ENCODE data around the gene RGS7.
A peak's percentile ranks its signal among the peaks of the same experiment; 100 is the strongest.
"Not testable (repeated sequence)": the region's sequence is repeated elsewhere in the genome, so short reads cannot be mapped to it uniquely, and the experiment has no call there.

RGS7 gene

GRCh38 chr1:240905225-240905765, 451.7 kb downstream of the RGS7 start:
- no peak for TF ChIP-seq CTCF (IDR thresholded peaks at IDR 0.05; ENCODE audit: low read depth, low read length)
- DNase-seq (ENCODE audit: extremely low read depth, low read depth), result no peak

GRCh38 chr1:240895424-240895823, 461.6 kb downstream of the RGS7 start:
- not testable (repeated sequence) for DNase-seq (ENCODE audit: extremely low read depth, low read depth)

GRCh38 chr1:240888787-240889048, 468.3 kb downstream of the RGS7 start:
- DNase-seq (ENCODE audit: extremely low read depth, low read depth), result no peak
- TF ChIP-seq CTCF (IDR thresholded peaks at IDR 0.05; ENCODE audit: low read depth, low read length), result no peak

GRCh38 chr1:240888039-240888786, 468.8 kb downstream of the RGS7 start:
- TF ChIP-seq CTCF (IDR thresholded peaks at IDR 0.05; ENCODE audit: low read depth, low read length), result peak; percentile 74

GRCh38 chr1:240883490-240883889, 473.5 kb downstream of the RGS7 start:
- TF ChIP-seq CTCF (IDR thresholded peaks at IDR 0.05; ENCODE audit: low read depth, low read length), result no peak

More at GRCh38 chr1:240888039-240888786, 468.8 kb downstream of the RGS7 start:
- DNase-seq (ENCODE audit: extremely low read depth, low read depth), result no peak

GRCh38 chr1:240882656-240883308, 474.2 kb downstream of the RGS7 start:
- DNase-seq (ENCODE audit: extremely low read depth, low read depth), result not testable (repeated sequence)

More at GRCh38 chr1:240883490-240883889, 473.5 kb downstream of the RGS7 start:
- no peak for DNase-seq (ENCODE audit: extremely low read depth, low read depth)

GRCh38 chr1:240878631-240879030, 478.4 kb downstream of the RGS7 start:
- no peak for DNase-seq (ENCODE audit: extremely low read depth, low read depth)
- TF ChIP-seq CTCF (IDR thresholded peaks at IDR 0.05; ENCODE audit: low read depth, low read length), result no peak

GRCh38 chr1:240877605-240878004, 479.4 kb downstream of the RGS7 start:
- no peak for TF ChIP-seq CTCF (IDR thresholded peaks at IDR 0.05; ENCODE audit: low read depth, low read length)
- no peak for DNase-seq (ENCODE audit: extremely low read depth, low read depth)
